CMK (cell line): Measurements from ENCODE around the gene PWWP2B.
"Not testable (repeated sequence)": the region's sequence is repeated elsewhere in the genome, so short reads cannot be mapped to it uniquely, and the experiment has no call there.

Experiments
- DNase-seq: peaks from one replicate; pipeline ENCODE4 v3.0.0-alpha.2; 2010; ENCODE audit warnings: low read depth

The PWWP2B gene

GRCh38 chr10:132397036-132397541 lies at the start of gene PWWP2B:
PWWP2B (plus strand) TSS chr10:132397200; CDS start chr10:132397227, 27 bp downstream.
- DNase-seq: no peak

- no peak for DNase-seq
Observed at GRCh38 chr10:132347211-132347930, 49.6 kb upstream of the PWWP2B start.

GRCh38 chr10:132347931-132348267 lies 49.1 kb upstream of the PWWP2B start:
- no peak for DNase-seq

- no peak for DNase-seq
Observed at GRCh38 chr10:132349766-132350165, 47.2 kb upstream of the PWWP2B start.

GRCh38 chr10:132350391-132350790 lies 46.6 kb upstream of the PWWP2B start:
- DNase-seq: no peak

- DNase-seq: no peak
Observed at GRCh38 chr10:132350946-132351345, 46.1 kb upstream of the PWWP2B start.

- no peak for DNase-seq
Observed at GRCh38 chr10:132351611-132352010, 45.4 kb upstream of the PWWP2B start.

GRCh38 chr10:132352462-132353308 lies 44.3 kb upstream of the PWWP2B start:
- not testable (repeated sequence) for DNase-seq

GRCh38 chr10:132353456-132354355 lies 43.3 kb upstream of the PWWP2B start:
- no peak for DNase-seq

- no peak for DNase-seq
Observed at GRCh38 chr10:132354356-132355094, 42.5 kb upstream of the PWWP2B start.

GRCh38 chr10:132355297-132355696 lies 41.7 kb upstream of the PWWP2B start:
- no peak for DNase-seq

GRCh38 chr10:132355754-132356153 lies 41.2 kb upstream of the PWWP2B start:
- DNase-seq: no peak

GRCh38 chr10:132356621-132357195 lies 40.3 kb upstream of the PWWP2B start:
- no peak for DNase-seq

GRCh38 chr10:132357286-132358058 lies 39.5 kb upstream of the PWWP2B start:
- DNase-seq: no peak

GRCh38 chr10:132359305-132360040 lies 37.5 kb upstream of the PWWP2B start:
- no peak for DNase-seq

- DNase-seq: no peak
Observed at GRCh38 chr10:132360766-132361447, 36.1 kb upstream of the PWWP2B start.

- DNase-seq: no peak
Observed at GRCh38 chr10:132361581-132362101, 35.4 kb upstream of the PWWP2B start.

GRCh38 chr10:132362151-132362611 lies 34.8 kb upstream of the PWWP2B start:
- DNase-seq: no peak

- DNase-seq: no peak
Observed at GRCh38 chr10:132363376-132363775, 33.6 kb upstream of the PWWP2B start.
